Measurements from ENCODE around the gene ZBTB7C. TPM values are rescaled to one million over a fixed set of nuclear protein-coding genes. Genes with fewer than 3 reads are reported as not detected.

Gene ZBTB7C
- polyA plus RNA-seq, 3 donors: 12.6 to 14.7 (median 13.9) TPM

DNA sequence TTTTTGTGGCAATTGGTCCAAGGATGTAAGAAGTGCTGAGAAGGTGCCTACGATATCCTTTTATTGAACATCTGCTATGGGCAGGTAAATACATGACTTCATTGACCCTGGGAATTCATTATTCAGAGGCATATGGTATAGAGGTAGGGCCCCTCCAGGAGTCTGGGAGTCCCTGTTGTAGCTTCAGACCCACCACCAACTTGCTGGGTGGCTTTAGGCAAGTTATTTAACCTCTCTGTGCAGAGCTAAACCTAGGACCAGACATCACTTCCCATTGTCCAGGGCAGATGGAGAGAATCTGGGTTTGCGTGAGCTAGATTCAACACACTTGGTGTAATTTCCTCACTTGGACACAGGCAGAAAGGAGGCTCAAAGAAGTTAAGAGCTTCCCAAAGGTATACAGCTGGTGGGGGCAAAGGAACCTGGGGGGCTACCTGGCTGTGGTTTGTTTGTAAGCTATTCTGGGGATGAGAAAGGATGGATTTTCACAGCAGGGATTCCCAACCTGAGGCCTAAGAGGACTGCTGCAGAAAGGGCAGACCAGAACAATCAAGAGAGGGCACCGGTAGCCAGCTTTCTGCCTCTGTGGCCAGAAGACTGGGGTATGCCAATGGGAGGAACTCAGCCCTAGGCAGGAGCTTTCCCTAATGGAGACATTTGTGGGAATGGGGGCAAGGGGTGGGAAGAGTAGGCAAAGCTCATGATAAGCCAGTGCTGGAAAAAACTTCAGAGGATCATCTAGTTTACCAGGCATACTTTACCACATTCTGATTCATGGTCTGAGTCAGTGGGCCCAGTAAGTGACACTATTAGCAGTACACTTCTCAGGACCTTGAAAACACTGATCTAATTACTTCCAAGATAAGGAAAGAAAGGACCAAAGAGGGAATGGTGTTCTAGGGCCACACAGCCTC is 376.1 kb downstream of the ZBTB7C start:
- DNase-seq (ENCODE audit: low read depth in 3 of 3, low spot score in 2 of 3): no peak

- no peak for DNase-seq (ENCODE audit: low read depth in 3 of 3, low spot score in 2 of 3)
Measured at GRCh38 chr18:48031641-48032040, 377.5 kb downstream of the ZBTB7C start.

DNA sequence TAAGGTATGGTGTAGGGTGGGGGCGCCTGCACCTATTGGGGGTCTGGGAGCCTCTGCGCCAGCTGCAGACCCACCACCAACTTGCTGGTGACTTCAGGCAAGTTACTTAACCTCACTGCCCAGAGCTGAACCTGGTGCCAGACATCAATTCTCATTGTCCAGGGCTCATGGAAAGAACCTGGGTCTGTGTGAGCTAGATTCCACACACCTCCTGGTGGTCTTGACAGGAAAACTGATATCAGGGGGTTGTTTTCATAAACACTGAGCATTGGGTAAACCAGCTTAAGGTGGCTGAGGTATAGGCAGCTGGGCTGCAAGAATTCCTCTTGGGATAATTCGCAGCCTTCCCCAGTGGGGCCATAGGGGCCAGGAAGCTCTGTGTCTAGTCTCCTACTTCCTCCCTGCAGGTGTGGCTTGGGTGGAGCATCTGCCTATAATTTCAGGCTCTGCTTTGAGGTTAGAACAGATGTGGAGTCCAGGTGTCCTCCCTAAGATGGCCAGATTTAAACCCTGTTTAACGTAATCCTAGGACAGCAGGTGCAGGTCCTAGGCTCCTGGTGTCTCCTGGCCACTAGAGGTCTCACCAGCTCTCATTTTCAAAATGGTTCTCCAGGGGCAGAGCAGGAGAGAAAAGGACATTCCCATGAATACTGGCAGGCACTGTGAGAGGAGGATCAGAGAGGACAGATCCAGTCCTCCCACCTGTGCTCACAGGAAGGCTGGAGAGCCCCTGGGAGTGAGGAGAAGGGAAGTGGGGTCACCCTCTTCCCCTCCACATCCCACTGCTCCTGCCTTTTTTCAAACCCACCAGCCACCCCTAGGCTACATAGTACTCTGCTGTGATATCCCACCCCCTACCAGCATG is 378.3 kb downstream of the ZBTB7C start:
- peak in 1 of 3 donors; percentile 65 for DNase-seq (ENCODE audit: low read depth in 3 of 3, low spot score in 2 of 3)

DNA sequence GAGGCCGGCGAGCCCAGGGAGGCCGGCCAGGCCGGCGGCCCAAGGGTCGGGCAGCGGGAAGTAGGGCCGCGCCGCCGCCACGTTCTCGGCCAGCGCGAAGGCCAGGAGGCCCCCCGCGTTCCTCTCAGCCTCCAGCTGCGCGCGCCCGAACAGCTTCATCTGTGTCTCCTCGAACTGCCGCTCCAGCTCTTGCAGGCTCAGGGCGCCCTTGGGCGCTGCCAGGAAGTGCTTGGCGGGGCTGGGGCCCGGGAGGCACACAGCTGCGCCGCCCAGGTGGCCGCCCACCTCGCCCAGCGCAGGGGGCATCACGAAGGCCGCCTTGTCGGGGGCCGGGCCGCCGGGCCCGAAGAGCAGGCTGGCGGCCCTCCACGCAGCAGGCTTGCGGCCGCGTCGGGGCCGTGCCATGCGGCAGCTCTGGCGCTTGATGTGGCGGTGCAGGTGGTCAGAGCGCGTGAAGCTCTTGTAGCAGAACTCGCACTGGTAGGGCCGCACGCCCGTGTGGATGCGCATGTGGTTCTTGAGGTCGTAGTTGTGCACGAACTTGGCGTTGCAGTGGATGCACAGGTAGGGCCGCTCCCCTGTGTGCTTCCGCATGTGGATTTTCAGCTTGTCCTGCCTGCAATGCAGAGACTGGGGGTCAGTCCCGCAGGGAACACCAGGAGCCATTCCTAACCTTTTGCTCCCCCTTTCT is 379.7 kb downstream of the ZBTB7C start:
- DNase-seq (ENCODE audit: low read depth in 3 of 3, low spot score in 2 of 3): no peak

DNA sequence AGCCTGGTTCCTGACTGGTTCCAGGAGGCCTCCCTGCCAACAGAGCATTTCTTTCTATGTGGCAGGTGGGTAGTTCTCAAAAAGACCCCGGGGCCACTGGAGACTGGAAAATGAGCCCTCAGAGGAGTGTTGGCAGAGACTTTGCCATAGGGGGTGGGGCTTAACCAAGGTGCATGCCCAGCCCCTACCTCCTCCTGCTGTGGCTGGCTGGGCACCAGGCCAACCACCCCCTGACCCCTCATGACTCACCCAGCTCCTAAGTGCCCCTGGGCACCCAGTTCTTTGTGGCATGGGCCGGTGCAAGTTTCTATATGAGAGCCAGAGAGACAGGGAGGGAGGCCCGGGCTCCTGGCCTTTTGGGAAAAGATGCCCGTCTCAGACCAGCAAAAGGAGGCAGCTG is 380.5 kb downstream of the ZBTB7C start:
- DNase-seq (ENCODE audit: low read depth in 3 of 3, low spot score in 2 of 3): no peak

- no peak for DNase-seq (ENCODE audit: low read depth in 3 of 3, low spot score in 2 of 3)
Measured at GRCh38 chr18:48028081-48028480, 381.1 kb downstream of the ZBTB7C start.

- DNase-seq (ENCODE audit: low read depth in 3 of 3, low spot score in 2 of 3): no peak
Measured at GRCh38 chr18:48027401-48027963, 381.7 kb downstream of the ZBTB7C start.

DNA sequence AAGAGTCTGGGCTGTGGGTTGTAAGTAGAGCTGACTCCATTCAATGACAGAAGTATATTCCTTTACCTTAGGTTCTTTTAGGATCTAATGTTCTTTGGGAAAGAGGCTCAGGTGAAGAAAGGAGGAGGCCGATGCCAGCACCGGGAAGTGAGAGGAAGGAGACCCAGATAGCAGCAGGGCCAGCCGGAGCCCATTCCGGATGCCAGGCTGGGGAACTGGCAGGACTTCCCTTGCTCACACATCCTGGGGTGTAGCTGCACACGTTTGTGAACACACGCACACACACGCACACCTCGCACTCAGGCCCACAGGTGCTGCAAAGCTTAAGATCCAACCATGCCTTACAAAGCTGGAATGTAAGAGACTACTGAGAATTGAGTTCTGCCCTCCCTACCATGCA is 383.0 kb downstream of the ZBTB7C start:
- no peak for DNase-seq (ENCODE audit: low read depth in 3 of 3, low spot score in 2 of 3)

DNA sequence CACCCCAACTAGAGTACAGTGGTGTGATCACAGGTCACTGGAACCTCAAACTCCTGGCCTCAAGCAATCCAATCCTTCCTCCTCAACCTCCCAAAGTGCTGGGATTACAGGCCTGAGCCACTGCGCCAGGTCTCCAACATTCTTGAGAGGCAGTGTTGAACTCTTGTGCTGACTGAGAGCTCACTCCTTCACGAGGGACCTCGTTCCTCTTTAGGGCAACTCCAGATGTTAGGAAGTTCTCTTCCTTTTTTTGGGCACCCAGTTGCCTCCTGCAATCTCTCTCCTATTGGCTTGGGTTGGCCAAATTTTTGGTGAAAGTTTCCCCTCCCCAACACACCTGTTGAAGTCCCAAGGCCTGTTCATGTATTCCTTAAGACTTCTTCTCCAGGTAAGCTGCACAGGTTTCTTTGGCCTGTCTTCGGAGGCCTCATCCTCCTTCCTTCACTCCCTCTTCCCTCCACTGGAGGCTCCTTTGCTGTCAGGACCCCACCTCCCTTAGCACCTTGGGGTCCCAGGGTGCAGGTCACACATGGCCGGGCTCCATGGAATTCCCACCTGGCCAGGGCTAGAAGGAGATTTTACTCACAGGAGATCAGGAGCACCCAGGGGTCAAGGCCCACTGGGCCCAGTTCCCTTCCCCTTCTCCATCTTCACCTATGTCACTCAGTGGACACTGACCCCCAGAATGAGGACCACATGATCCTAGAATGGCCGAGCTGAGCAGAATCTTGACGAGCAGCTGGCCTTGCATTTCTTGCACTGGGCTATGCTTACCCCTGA is 384.1 kb downstream of the ZBTB7C start:
- no peak for DNase-seq (ENCODE audit: low read depth in 3 of 3, low spot score in 2 of 3)

GRCh38 chr18:48024009-48024512 is 385.1 kb downstream of the ZBTB7C start:
- no peak for DNase-seq (ENCODE audit: low read depth in 3 of 3, low spot score in 2 of 3)

GRCh38 chr18:48023334-48024008 is 385.7 kb downstream of the ZBTB7C start:
- DNase-seq (ENCODE audit: low read depth in 3 of 3, low spot score in 2 of 3): no peak

- peak in 1 of 3 donors; percentile 65 for DNase-seq (ENCODE audit: low read depth in 3 of 3, low spot score in 2 of 3)
Measured at GRCh38 chr18:48022531-48023329, 386.5 kb downstream of the ZBTB7C start.

- no peak for DNase-seq (ENCODE audit: low read depth in 3 of 3, low spot score in 2 of 3)
Measured at GRCh38 chr18:48022021-48022420, 387.2 kb downstream of the ZBTB7C start.

DNA sequence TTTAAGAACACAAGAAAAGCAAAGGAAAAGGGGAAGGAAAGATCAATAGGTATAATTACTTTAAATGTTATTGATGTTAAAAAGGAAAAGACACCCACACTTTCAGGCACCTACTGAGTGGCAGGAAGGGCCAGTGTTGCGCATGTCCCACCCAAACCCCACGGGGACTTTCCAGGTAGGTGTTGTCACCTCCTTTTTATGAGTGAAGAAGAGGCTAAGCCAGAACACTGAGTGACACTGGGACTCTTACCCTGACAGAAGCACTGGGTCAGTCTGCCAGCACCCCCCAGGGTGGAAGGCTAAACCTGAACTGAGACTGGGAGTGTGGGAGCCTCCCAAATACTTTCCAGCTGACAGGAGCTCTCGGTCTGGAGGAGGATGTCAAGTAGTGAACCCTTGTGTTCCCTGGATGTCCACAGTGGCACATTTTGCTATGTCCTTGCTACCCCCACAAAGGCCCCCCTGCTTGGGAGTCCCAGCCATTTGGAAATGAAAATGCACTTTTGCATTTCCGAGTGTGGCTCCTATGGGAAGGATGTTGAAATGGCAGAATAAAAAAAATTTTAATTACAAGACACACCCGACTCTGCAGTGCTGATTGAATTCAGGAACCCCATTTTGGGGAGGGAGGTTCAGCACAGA is 387.8 kb downstream of the ZBTB7C start:
- DNase-seq (ENCODE audit: low read depth in 3 of 3, low spot score in 2 of 3): no peak

- no peak for DNase-seq (ENCODE audit: low read depth in 3 of 3, low spot score in 2 of 3)
Measured at GRCh38 chr18:48020337-48021250, 388.6 kb downstream of the ZBTB7C start.

- DNase-seq (ENCODE audit: low read depth in 3 of 3, low spot score in 2 of 3): no peak
Measured at GRCh38 chr18:48019557-48020325, 389.4 kb downstream of the ZBTB7C start.

Measured in right renal cortex interstitium (tissue), 3 donors.